ENCODE measurements around the gene ACSM5. TPM values are rescaled to one million over a fixed set of nuclear protein-coding genes. Genes with fewer than 3 reads are reported as not detected.
"Not testable (repeated sequence)": the region's sequence is repeated elsewhere in the genome, so short reads cannot be mapped to it uniquely, and the experiment has no call there.

Gene ACSM5
- total RNA-seq, 2 donors from 2014 or later = 0.20 to 0.77 TPM

DNA sequence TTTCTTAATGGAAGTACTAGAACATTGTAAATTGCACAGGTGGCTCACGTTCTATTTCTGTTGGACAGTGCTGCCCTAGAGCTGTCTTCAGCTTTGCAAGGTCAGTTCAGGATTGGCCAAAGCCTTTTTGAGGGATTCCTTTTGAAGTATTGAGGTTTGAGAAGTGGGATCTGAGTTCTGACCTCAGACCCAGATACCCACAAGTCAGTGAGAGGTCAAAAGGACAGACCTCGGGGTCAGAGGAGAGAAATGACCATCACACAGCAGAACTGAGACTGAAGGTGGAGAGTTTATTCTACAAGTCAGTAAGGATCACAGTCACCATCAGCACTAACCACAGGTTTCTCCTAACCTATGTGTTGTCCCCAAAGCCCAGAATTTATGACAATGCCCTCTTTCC lies 1.7 kb downstream of the ACSM5 start:
- no peak for DNase-seq
- no peak overlapping the region for H3K9ac ChIP-seq (ENCODE audit: low read depth in 2 of 2, low read length in 2 of 2)
- no peak overlapping the region for H3K4me3 ChIP-seq
- TF ChIP-seq, protein P1, sequence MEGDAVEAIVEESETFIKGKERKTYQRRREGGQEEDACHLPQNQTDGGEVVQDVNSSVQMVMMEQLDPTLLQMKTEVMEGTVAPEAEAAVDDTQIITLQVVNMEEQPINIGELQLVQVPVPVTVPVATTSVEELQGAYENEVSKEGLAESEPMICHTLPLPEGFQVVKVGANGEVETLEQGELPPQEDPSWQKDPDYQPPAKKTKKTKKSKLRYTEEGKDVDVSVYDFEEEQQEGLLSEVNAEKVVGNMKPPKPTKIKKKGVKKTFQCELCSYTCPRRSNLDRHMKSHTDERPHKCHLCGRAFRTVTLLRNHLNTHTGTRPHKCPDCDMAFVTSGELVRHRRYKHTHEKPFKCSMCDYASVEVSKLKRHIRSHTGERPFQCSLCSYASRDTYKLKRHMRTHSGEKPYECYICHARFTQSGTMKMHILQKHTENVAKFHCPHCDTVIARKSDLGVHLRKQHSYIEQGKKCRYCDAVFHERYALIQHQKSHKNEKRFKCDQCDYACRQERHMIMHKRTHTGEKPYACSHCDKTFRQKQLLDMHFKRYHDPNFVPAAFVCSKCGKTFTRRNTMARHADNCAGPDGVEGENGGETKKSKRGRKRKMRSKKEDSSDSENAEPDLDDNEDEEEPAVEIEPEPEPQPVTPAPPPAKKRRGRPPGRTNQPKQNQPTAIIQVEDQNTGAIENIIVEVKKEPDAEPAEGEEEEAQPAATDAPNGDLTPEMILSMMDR (IDR thresholded peaks at IDR 0.05) = no peak
- H3K27ac ChIP-seq = no peak overlapping the region
- intact Hi-C loops (cut with DNase I) = no loop called here
- no peaks in the 10 kb centered on the region for H3K9me3 ChIP-seq
- H3K36me3 ChIP-seq = no peaks in the 10 kb centered on the region
- H3K4me1 ChIP-seq = no peaks in the 10 kb centered on the region
- no peaks in the 10 kb centered on the region for H3K27me3 ChIP-seq

DNA sequence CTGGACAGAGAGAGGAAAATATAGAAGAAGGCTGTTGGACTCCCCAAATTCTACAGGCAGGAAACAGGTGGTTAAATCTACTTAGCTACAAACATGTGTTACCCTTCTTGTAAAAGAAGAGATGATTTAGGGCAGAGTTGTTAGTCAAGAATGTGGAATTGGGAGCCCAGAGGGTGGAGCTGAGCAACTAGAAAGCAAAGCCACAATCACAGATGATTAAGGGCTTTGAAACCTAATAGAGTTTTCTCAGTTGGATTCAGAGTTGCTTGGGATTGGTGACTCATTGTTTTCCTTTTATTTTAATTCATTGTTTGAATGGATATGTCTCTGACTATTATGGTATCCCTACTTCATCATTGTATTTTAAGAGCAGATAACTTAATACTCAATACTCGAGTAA lies 6.2 kb downstream of the ACSM5 start:
- Histone ChIP-seq H3K9me3 (no peaks in the 10 kb centered on the region), H3K36me3 (no peaks in the 10 kb centered on the region), H3K4me1 (no peaks in the 10 kb centered on the region), H3K27me3 (no peaks in the 10 kb centered on the region), H3K9ac (ENCODE audit: low read depth in 2 of 2, low read length in 2 of 2) (no peak overlapping the region), H3K4me3 (no peak overlapping the region), H3K27ac (no peak overlapping the region)
- TF ChIP-seq, protein P1 (IDR thresholded peaks at IDR 0.05) = no peak
- intact Hi-C loops (cut with DNase I) = no loop called here
- no peak for DNase-seq

DNA sequence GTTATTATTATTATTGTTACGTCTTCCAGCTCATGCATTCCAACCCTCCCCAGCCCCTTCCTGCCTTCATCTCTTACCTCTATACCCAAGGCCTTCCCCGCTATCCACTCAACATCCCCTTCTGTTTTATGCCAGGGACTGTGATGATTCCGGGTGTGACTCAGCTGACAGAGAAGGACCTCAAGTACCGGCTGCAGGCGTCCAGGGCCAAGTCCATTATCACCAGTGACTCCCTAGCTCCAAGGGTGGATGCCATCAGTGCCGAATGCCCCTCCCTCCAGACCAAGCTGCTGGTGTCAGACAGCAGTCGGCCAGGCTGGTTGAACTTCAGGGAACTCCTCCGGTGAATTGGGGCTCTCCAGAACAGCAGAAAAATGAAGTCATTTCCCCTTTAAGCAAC lies 9.8 kb downstream of the ACSM5 start:
- H3K9me3 ChIP-seq; intact Hi-C loops (cut with DNase I); H3K27ac ChIP-seq; H3K4me3 ChIP-seq; H3K9ac ChIP-seq (ENCODE audit: low read depth in 2 of 2, low read length in 2 of 2); H3K36me3 ChIP-seq; DNase-seq; H3K27me3 ChIP-seq; H3K4me1 ChIP-seq: not testable (repeated sequence)

DNA sequence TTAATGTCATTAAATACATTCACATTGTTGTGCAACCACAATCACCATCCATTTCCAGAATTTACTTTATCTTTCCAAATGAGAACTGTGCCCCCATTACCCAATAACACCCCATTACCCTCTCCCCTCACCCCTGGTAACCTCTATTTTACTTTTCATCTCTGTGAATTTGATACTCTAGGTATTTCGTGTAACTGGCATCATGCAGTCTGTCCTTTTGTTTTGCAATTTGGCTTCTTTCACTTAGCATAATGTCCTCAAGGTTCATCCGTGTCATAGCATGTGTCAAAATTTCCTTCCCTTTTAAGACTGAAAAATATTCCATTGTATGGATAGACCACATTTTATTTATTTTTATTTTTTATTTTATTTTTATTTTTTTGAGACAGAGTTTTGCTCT lies 12.4 kb downstream of the ACSM5 start:
- H3K9me3 ChIP-seq; H3K9ac ChIP-seq (ENCODE audit: low read depth in 2 of 2, low read length in 2 of 2); DNase-seq; H3K4me3 ChIP-seq; H3K36me3 ChIP-seq; H3K4me1 ChIP-seq; intact Hi-C loops (cut with DNase I); H3K27me3 ChIP-seq; H3K27ac ChIP-seq: not testable (repeated sequence)

DNA sequence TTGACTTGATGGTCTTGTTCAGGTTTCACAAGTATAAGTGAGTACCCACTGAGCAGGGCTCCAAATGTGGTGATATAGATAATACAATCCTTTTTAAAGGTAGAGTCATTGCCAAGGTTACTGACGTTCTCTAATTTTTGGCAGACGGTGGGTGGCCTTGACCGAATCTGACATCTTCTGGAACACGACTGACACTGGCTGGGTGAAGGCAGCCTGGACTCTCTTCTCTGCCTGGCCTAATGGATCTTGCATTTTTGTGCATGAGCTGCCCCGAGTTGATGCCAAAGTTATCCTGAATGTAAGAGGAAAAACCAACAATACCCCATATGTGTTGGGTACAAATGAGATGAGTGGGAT lies 14.4 kb downstream of the ACSM5 start:
- H3K36me3 ChIP-seq; intact Hi-C loops (cut with DNase I); H3K4me1 ChIP-seq; H3K9ac ChIP-seq (ENCODE audit: low read depth in 2 of 2, low read length in 2 of 2); H3K27ac ChIP-seq; DNase-seq; H3K27me3 ChIP-seq; H3K4me3 ChIP-seq; H3K9me3 ChIP-seq: not testable (repeated sequence)

DNA sequence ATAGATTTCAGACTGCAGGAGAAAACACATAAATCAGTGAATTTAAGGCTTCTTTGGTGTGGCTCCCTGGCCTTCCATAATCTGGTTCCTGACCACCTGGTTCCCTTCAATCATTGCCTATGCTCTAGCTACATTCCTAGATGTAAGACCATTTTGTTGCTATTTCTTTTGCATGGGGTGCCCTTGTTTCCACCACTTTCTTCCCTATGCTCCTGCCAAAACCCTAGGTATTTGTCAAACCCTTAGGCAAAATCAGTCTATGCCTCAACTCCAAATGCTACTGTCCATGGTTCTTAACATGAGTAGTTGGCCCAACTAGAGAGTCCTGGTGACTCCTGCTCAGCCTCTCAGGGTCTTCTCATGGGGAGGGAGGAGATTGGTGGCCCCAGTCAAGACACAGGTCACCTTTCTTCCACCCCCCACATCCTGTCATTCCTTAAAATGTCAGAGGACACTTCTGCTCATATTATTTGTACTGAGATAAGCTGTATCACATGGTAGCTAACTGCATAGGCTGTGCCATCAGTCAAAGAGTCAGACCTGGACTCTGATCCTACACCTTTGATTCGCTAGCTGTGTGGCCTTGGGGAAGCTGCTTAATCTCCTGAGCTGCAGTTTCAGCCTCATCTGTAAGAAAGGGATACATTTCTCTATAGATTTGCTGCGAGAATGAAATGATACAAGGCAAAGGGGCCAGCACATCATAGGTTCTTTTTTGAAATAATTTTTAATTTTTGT lies 15.0 kb downstream of the ACSM5 start:
- H3K36me3 ChIP-seq = no peaks in the 10 kb centered on the region
- intact Hi-C loops (cut with DNase I) = no loop called here
- TF ChIP-seq, protein P1 (IDR thresholded peaks at IDR 0.05) = no peak
- no peaks in the 10 kb centered on the region for H3K27me3 ChIP-seq
- DNase-seq = no peak
- H3K4me1 ChIP-seq = no peaks in the 10 kb centered on the region
- no peaks in the 10 kb centered on the region for H3K9me3 ChIP-seq
- H3K9ac ChIP-seq (ENCODE audit: low read depth in 2 of 2, low read length in 2 of 2) = no peak overlapping the region
- no peak overlapping the region for H3K4me3 ChIP-seq
- H3K27ac ChIP-seq = no peak overlapping the region

DNA sequence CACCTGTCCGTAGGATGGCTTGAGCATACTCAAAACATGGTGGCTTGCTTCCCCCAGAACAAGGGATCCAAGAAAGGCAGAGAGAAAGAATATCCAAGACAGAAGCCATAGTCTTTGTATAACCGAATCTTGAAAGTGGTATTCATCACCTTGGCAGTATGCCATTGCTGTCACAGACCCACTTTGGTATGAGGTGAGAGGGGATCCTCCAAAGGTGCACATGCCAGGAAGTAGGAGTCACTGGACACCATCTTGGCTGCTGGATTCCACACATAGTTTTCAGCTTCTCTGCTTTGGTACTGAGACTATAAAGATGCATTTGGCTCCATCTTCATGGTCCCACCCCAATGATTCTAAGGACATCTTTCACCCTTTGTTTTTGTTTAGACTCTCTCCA lies 18.1 kb downstream of the ACSM5 start:
- intact Hi-C loops (cut with DNase I); H3K9me3 ChIP-seq; H3K27ac ChIP-seq; H3K36me3 ChIP-seq; H3K9ac ChIP-seq (ENCODE audit: low read depth in 2 of 2, low read length in 2 of 2); H3K4me3 ChIP-seq; DNase-seq; H3K27me3 ChIP-seq; H3K4me1 ChIP-seq: not testable (repeated sequence)

DNA sequence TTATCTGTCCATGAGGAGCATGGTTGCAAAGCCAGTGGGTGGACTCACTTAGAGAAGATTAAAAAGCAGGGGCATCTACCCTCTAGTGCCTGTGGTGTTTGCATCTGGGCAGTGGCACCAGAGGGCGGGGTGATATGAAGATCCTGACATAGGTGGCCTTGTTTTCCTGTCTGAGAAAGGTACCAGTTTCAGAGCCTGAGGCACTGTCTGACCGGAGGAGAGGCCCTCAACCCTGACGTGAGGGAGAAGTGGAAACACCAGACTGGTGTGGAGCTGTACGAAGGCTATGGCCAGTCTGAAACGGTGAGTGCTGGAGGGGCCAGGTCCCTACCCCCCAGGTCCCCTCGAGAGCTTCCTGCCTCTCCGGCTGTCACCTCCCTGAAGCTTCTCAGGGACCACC lies 20.2 kb downstream of the ACSM5 start:
- H3K4me3 ChIP-seq; DNase-seq; H3K4me1 ChIP-seq; H3K27me3 ChIP-seq; intact Hi-C loops (cut with DNase I); H3K36me3 ChIP-seq; H3K9me3 ChIP-seq; H3K9ac ChIP-seq (ENCODE audit: low read depth in 2 of 2, low read length in 2 of 2); H3K27ac ChIP-seq: not testable (repeated sequence)

DNA sequence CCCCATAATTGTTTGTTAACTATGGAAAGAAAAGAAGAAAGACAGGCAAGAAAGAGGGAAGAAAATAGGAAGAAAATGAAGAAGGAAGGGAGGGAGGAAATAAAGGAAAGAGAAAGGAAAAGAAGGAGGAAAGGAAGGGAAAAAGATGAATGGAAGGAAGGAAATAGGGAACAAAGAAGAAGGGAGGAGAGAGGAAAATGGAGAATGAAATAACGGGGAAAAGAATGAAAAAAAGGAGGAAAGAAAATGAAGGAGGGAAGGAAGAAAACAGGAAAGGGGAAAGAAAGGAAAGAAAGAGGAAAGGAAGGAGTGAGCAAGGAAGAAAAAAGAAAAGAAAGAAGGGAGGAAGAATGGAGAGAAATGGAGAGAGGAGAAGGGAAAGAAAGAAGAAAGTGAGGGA lies 21.1 kb downstream of the ACSM5 start:
- H3K27me3 ChIP-seq; H3K9me3 ChIP-seq; intact Hi-C loops (cut with DNase I); H3K4me1 ChIP-seq; DNase-seq; H3K4me3 ChIP-seq; H3K36me3 ChIP-seq; H3K27ac ChIP-seq; H3K9ac ChIP-seq (ENCODE audit: low read depth in 2 of 2, low read length in 2 of 2): not testable (repeated sequence)

All from colonic mucosa (tissue), 4 donors.